Stimulated activated CD8-positive, alpha-beta memory T cell treated with anti-CD3 and anti-CD28 coated beads, Interleukin-4, amount 100 ng/mL, for 48 hours (primary cell): ENCODE measurements around the gene CDKN1A.
A peak's percentile ranks its signal among the peaks of the same experiment; 100 is the strongest.
"Not testable (repeated sequence)": the region's sequence is repeated elsewhere in the genome, so short reads cannot be mapped to it uniquely, and the experiment has no call there.

ENCODE experiments used
- DNase-seq: peaks from one replicate; pipeline ENCODE4 v3.0.0-alpha.2; 2020

Gene CDKN1A

DNA sequence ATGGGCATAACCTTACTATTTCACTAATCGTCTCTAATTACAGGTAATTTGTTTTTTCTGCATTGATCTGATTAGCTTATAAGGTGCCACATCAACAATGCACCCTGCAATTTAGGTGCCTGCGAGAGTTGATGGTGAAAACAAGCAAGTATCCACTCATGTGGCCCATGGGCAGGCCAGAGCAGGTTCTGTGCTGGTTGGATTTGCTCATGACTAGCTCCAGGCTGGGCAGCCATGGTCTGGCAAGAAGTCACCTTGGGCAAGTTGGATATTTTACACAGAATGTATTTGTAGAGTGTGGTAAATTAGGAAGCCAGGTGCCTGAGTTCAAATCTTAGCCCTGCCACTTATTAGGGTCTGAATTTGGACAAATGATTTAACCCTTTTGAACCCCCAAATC, 44.4 kb downstream of the CDKN1A start:
- DNase-seq: no peak

DNA sequence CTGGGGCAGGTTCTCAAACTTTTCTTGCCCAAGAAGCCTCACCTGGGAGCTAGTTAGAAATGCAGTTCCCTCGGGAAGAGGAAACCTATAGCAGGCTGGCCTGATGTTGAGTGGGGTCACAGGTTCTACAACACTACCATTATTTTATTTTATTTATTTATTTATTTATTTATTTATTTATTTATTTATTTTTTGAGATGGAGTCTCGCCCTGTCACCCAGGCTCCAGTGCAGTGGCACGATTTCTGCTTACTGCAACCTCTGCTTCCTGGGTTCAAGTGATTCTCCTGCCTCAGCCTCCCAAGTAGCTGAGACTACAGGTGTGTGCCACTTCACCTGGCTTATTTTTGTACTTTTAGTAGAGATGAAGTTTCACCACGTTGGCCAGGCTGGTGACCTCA, 45.5 kb downstream of the CDKN1A start:
- DNase-seq: not testable (repeated sequence)

DNA sequence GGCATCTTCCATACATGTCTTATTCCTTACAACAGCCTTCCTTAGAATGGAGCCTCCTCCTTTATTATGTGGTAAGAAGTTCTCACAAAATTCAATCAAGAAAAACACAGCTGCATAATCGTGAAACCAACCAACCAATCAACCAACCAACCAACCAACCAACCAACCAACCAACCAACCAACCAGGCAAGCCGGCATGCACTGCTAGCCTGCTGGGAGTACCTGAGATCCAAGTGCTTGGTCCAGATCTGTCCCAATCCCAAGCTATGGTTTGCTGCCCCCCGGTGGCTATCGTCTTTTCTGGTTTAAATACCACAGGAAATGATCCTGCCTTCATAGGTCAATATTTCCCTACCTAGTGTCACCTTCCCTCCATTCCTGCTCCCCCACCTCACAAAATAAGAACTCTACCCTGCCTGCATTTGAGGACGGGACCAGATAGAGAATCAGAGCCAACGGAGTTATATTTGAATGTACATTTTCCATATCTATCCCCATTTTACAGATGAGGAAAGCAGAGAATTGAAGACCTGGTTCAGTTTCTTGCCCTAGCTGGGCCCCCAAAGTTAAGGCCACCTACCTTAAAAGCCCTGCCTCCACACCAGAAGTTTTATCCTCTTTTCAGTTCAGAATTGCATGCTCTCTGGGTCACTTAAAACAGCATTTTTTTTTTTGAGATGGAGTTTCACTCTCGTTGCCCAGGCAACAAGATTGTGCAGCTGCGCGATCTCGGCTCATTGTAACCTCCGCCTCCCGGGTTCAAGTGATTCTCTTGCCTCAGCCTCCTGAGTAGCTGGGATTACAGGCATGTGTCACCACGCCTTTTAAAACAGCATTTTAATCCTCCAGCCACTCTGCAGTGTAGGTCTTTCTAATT, 46.2 kb downstream of the CDKN1A start:
- DNase-seq: peak; percentile 83

DNA sequence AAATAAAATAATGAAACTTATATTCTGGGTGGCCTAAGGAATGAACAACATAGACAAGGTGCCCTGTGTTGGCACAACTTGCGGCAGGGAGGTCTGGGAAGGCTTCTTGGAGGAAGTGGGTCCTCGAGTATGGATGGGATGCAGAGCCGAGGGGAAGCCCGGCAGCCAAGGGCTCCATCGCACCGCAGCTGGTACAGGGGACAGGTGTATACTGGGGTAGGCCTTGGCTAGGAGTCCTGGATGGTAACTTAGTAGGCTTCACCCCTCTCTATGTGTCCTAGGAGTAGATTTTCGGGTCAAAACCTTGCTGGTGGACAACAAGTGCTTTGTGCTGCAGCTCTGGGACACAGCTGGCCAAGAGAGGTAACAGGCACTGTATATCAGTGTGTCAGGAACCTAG, 47.1 kb downstream of the CDKN1A start:
- DNase-seq: no peak

DNA sequence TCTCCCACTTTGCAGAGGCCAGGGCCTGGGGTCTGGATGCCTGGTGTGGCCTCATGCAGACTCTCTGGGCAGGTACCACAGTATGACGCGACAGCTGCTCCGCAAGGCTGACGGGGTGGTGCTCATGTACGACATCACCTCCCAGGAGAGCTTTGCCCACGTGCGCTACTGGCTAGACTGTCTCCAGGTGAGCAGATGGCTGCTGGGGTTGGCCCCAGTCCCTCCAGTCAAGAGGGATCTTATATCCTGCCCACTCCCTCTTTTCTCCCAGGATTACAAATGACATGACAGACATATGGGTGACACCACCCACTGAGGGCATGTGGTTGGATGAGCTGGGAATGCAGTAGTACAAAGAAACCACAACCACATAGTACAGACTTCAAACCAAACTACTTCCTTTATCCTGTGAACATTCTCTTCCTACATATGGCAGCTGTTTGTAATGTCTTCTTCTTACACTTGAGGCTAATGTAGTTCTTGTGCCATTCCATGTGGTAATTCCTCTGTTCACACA, 49.0 kb downstream of the CDKN1A start:
- DNase-seq: no peak

DNA sequence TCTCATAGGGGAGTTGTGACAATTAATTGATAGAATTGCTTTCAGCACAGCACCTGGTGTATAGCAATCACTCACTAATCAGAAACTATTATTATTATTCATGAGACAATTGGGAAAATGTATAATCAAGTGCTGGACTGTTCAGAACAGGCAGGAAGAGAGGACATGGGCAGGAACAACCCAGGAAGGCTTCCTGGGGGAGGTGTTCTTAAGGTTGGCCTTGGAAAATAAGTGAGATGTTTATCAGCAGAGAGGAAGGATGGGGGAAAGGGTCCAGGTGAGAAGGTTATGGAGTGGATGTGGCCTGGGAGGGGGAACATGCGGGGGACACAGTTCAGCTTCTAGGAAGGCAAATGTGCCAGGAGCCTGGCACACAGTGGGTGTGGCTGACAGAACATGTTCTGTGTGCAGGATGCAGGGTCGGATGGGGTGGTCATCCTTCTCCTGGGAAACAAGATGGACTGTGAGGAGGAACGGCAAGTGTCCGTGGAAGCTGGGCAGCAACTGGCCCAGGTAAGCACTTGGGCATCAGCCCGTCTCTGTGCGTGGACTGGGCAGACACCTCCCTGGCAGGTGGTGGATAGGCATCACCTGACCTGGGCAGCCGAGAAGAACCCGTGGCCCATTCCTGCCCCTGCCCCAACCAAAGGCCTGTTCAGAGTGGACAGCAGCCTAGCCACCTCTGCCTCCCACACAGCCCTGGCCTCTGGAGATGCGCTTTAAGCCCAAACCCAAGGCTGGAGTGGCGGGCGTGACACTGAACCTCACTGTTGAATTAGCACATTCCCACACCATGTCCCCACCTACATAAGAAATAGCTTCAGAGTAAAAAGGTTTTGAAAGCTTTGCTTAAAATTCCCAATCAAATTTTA, 50.0 kb downstream of the CDKN1A start:
- no peak for DNase-seq

DNA sequence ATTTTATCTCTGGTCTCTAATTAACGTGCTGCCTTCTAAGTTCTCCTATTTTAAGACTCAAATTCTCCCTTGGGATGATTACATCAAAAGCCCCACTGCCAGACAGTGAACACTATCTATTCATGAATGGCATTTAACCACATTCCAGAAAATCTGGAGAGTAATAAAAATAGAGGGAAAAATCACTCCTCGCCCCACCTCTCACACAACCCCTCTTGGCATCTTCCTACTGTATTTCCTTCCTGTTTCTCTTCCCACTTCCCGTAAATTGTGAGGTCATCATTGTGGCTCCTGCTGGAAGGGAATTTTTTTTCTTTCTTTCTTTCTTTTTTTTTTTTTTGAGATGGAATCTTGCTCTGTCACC, 50.6 kb downstream of the CDKN1A start:
- DNase-seq: no peak

DNA sequence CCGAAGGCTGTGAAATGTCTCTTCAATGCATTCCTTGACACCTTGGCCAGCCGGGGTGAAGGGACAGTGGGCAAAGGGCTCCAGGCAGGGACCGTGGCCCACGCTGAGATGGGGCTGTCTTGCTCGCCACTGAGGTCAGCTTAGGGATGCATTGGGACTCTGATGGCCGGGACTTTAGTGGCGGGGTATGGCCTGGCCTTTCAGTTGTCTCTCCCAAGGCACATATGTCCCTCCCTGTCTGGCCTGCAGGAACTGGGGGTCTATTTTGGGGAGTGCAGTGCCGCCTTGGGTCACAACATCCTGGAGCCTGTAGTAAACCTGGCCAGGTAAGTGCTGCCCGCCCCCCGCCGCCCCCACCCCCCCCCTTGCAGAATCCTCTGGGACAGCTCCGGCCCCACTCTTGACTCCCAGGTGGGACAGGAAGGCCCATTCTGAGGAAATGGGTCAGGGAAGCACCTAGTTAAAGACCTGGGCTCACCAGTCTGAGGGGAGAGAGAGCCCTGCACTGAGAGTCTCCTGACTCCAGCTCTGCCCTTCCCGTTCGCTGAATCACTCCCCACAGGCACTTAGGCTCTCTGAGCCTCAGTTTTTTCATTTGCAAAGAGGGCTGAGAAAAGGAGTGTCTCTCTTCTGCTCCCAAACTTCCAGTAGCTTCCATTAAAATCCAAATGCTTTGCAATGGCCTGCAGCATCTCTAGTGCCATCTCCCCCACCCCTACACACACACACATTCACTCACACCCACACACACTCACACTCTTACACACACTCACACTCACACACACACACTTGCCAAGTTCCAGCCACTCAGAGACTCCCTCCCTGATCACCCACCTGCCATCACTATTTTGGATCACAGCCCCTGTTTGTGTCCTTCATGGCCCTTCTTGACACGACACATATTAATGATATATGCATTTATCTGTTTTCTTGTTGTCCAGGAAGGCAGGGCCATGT, 52.2 kb downstream of the CDKN1A start:
- DNase-seq: no peak

DNA sequence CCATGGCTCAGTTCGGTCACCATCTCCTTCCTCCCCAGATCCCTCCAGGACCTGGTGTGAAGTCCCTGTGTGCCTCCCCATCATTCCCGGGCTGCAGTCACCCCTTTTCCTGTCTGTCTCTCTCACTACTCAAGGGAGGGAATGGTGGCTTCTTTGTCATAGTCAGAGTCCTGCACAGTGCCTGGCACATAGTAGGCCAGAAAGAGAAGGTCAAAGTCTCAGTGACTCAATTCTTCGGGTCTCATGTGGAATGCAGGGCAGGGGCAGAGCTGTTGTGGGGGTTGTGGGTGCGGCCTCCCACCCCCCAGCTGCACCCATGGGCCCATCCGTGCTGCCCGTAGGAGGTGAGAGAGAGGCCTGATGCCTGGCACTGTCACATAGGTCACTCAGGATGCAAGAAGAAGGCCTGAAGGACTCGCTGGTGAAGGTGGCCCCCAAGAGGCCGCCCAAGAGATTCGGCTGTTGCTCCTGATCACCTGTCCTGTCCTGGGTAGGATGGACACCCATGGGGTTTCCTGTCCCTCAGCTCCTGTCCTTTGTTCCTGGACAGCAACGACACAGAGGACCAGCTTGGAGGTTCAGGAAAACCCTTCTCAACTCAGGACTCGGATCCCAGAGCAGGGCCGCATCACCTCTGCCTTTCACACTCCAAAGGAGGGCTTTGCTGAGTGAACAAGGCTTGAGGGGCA, 53.3 kb downstream of the CDKN1A start:
- DNase-seq: no peak

DNA sequence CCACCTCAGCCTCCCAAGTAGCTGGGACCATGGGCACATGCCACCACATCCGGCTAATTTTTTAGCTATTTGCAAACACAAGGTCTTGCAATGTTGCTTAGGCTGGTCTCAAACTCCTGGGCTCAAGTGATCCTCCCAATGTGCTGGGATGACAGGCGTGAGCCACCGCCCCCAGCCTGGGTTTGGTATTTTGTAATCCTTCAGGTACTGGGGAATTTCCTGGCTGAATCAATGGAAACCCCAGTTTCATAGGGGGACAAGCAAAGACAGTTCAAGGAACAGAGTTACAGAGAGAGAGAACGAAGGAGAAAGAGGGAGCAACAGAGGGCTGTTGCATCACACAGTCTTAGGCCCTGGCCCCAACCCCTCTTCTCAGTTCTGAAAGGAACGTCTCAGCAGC, 54.8 kb downstream of the CDKN1A start:
- DNase-seq: no peak

DNA sequence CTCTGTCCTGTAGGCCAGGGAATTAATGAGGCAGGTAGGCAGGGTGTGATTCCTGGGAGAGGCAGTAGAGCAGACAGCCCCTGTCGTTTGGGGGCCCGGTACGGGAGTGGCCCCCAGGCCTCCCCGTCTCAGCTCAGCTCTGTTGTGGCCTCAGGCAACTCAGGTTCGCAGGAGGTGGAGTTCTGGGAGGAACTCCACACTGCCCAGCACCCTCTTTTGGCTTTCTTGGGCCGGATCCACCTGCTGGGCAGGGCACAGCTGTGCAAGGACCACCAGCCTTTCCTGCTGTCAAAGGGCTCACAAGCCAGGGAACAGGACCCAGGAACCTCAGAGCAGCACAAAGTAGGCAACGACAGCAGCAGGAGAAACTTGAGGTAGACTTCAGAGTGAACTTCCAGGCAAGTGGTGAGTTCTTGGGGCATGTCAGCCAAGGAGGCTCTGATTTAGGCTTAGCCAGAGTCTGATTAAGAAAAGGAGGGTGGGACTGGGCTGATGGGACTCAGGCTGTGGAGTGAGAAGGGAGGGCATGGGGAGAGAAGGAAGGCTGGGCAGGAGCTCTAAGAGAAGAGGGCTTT, 56.1 kb downstream of the CDKN1A start:
- DNase-seq: no peak

DNA sequence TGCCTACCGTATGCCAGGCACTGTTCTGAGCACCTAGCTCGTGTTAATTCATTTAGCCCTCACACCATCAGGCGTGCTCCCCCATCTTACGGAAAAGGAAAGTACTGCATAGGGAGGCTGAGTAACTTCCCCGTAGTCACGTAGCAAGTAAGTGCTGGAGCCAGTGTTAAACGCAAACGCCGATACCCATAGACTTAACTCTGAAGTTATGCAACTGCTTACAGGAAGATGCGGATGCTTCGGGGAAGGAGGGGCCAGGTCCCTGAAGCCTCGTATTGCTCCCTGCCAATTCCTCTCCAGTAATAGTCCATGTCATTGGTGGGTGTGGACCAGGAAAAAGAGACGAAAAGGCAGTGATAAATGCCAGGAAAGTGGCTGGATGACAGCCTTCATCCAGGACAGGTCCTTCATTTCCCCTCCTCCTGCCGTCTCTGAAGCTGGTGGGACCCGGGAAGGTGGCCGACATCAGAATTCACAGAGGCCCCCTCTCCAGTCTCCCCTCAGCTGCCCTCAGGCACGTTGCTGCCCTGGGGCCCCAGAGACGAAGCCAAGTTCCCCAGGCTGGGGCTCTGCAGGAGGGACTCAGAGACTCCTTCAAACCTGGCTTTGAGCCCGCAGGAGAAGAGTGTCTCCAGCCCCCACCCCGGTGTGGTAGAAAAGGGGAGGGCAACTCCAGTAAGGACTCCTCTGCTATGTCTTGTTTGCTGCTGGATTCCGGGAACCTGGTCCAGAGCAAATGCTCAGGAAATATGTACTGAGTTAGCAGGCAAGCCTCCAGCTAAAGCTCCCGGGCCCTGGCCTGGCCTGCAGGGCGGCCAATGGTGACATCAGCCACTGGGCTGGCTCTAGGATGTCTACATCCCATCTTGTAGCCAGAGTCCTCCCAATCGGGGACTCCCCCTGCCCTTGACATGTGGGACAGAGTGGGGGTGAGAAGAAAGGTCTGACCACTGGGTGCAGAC, 56.9 kb downstream of the CDKN1A start:
- peak; percentile 42 for DNase-seq
